OCI-LY1 (cell line): ENCODE measurements around the gene CYP4F11.

Source experiments
- EZH2 ChIP-seq: fragments of 200-600 bp; sonication (generic), shearing (Covaris generic); IDR thresholded peaks from 2 replicates; pipeline ENCODE4 v1.8.0; 2017; ENCODE audit warnings: borderline replicate concordance, mixed run types, mild to moderate bottlenecking, antibody characterized with exemption, low read length, moderate library complexity, mixed read lengths
- TF ChIP-seq, protein P1 (sequence below): fragments of 200-600 bp; sonication (generic), shearing (Covaris generic); IDR thresholded peaks from 2 replicates; pipeline ENCODE4 v1.5.1; 2017; ENCODE audit warnings: mild to moderate bottlenecking, antibody characterized with exemption, low read length, moderate library complexity, mixed read lengths

DNA sequence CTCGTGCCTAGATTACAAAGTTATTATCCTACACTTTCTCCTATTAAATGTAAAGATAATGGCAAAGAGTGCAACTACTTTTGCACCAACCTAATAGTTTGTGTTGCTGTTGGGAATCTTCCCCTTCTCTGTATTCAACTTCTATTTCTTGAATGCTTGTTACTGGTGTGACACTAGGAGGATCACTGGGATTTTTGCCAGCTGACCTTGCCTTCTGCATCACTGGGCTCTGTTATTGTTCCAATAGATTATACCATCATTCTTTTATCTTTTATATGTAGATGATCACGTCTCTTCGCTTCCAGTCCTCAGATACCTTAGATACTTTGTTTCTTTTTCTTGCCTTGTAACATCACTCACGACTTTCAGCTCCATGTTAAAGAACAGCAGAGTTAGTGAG is 11.0 kb upstream of the CYP4F11 start:
- TF ChIP-seq, protein P1, sequence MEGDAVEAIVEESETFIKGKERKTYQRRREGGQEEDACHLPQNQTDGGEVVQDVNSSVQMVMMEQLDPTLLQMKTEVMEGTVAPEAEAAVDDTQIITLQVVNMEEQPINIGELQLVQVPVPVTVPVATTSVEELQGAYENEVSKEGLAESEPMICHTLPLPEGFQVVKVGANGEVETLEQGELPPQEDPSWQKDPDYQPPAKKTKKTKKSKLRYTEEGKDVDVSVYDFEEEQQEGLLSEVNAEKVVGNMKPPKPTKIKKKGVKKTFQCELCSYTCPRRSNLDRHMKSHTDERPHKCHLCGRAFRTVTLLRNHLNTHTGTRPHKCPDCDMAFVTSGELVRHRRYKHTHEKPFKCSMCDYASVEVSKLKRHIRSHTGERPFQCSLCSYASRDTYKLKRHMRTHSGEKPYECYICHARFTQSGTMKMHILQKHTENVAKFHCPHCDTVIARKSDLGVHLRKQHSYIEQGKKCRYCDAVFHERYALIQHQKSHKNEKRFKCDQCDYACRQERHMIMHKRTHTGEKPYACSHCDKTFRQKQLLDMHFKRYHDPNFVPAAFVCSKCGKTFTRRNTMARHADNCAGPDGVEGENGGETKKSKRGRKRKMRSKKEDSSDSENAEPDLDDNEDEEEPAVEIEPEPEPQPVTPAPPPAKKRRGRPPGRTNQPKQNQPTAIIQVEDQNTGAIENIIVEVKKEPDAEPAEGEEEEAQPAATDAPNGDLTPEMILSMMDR, result no peak
- no peak for TF ChIP-seq EZH2
